Spinal cord (tissue), 10 donors: ENCODE data around the gene RAB3B. TPM values are rescaled to one million over a fixed set of nuclear protein-coding genes. Genes with fewer than 3 reads are reported as not detected.

Experiments
- DNase-seq, 6 donors: peaks; one replicate each; pipeline versions ENCODE4 v3.0.0 to v3.0.0-alpha.2; 2013 to 2015; ENCODE audit warnings: low spot score in 6 of 6, low read depth in 4 of 6
- H3K27ac ChIP-seq: one replicate; pipeline ENCODE4 v1.5.1; 2013; ENCODE audit warnings: low read depth, low read length, control low read depth
- H3K27me3 ChIP-seq: one replicate; pipeline ENCODE4 v1.6.1; 2013; ENCODE audit warnings: low read length; ENCODE audit not compliant: control insufficient read depth, insufficient read depth
- H3K36me3 ChIP-seq: one replicate; pipeline ENCODE4 v1.6.1; 2013; ENCODE audit warnings: low read length; ENCODE audit not compliant: control insufficient read depth, insufficient read depth
- H3K4me1 ChIP-seq: one replicate; pipeline ENCODE4 v1.6.1; 2013; ENCODE audit warnings: low read length; ENCODE audit not compliant: control insufficient read depth, insufficient read depth
- H3K4me3 ChIP-seq: one replicate; pipeline ENCODE4 v1.5.1; 2013; ENCODE audit warnings: low read depth, low read length, control low read depth
- H3K9me3 ChIP-seq: one replicate; pipeline ENCODE4 v1.6.1; 2013; ENCODE audit warnings: low read length; ENCODE audit not compliant: control insufficient read depth, insufficient read depth
- WGBS: methylation state at CpG from one replicate; pipeline ENCODE4 v1.1.5; 2013; ENCODE audit warnings: missing lambda C conversion rate; ENCODE audit not compliant: insufficient coverage; 5-methylcytosine and 5-hydroxymethylcytosine counted together
- polyA plus RNA-seq, 2 donors: library from polyadenylated mRNA; unstranded; fragments of 120-200 nt; gene quantifications; one replicate each; pipeline ENCODE4 v1.2.1, GENCODE V29; 2013; ENCODE audit not compliant: insufficient read length in 2 of 2
- small RNA-seq: library from RNA; depleted of rRNA; stranded (forward); fragments of <200 nt; gene quantifications from one replicate; pipeline ENCODE3, GENCODE V24; 2014; ENCODE audit warnings: low replicate concordance
- total RNA-seq, 2 donors: library from RNA; depleted of rRNA in 1 of 2; stranded (reverse); fragments of 120-200 nt in 1 of 2; fragments of >200 nt in 1 of 2; gene quantifications; one replicate each; pipeline versions ENCODE4 v1.2.3 to v1.2.4, GENCODE V29; 2013 to 2014
- donor health status: healthy.

The RAB3B gene
- total and polyA plus RNA-seq, 4 donors: 9.5 to 38.8 (median 34.0) TPM

- no peak overlapping the region for H3K27ac ChIP-seq
- H3K36me3 ChIP-seq: peaks cover 3% of the 10 kb centered on the region
- H3K4me3 ChIP-seq: no peak overlapping the region
- H3K4me1 ChIP-seq: no peaks in the 10 kb centered on the region
- H3K9me3 ChIP-seq: no peaks in the 10 kb centered on the region
- H3K27me3 ChIP-seq: no peaks in the 10 kb centered on the region
- 92% methylated on average over 2 of the region's 4 CpGs for WGBS
- no peak for DNase-seq
These were observed 122.8 kb downstream of the RAB3B start for GRCh38 chr1:51867479-51868232.

- Histone ChIP-seq H3K27ac (no peak overlapping the region), H3K4me3 (no peak overlapping the region), H3K9me3 (no peaks in the 10 kb centered on the region), H3K27me3 (no peaks in the 10 kb centered on the region), H3K4me1 (no peaks in the 10 kb centered on the region), H3K36me3 (no peaks in the 10 kb centered on the region)
- DNase-seq: no peak
- no CpG with 5 or more reads among the region's 2 CpGs for WGBS
These were observed 127.1 kb downstream of the RAB3B start for GRCh38 chr1:51863384-51863783.

DNA sequence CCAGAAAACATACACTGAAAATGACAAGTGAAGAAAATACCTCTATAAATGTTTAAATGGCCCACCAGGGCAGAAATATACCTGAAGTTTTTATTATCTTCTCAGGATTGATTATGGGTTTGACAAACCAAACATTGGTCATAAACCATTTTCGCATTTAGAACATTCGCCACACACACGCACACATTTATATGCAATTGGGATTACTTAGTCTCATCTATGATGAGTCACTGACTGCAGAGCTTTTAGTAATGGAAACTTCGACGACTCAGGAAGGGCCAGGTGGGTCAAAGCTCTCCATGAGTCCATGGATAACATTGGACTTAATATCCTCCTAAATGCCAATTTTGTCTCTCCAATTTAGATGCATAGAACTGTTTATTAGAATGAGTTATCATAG, 128.8 kb downstream of the RAB3B start:
- H3K4me3 ChIP-seq: no peak overlapping the region
- H3K27ac ChIP-seq: no peak overlapping the region
- WGBS: 75% methylated on average over 2 of the region's 5 CpGs
- H3K9me3 ChIP-seq: no peaks in the 10 kb centered on the region
- H3K36me3 ChIP-seq: no peaks in the 10 kb centered on the region
- H3K27me3 ChIP-seq: no peaks in the 10 kb centered on the region
- no peak for DNase-seq
- H3K4me1 ChIP-seq: no peaks in the 10 kb centered on the region

GRCh38 chr1:51859735-51860134, 130.8 kb downstream of the RAB3B start:
- H3K4me1 ChIP-seq: no peaks in the 10 kb centered on the region

DNA sequence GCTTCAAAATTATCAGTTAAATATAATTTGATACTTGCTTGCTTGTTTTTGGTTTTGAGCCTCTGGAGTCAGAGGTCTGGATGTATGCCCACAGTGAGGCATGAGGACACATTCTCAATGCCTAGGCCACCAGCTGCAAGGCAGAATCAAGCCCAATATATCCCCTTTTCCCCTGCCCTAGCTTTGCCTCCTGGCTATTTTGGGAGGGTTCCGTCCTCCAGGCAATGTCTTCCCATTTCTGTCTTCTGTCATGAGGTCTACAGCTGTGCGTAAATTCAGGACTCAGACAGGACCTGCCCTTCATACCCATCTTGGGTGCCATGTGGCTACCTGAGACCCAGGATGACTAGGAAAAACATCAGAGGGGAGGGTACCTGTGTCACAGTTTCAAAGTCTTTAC, 131.2 kb downstream of the RAB3B start:
- 100% methylated on average over 1 of the region's 2 CpGs for WGBS
- DNase-seq: no peak
- Histone ChIP-seq H3K36me3 (no peaks in the 10 kb centered on the region), H3K27me3 (no peaks in the 10 kb centered on the region), H3K4me1 (no peaks in the 10 kb centered on the region), H3K27ac (no peak overlapping the region), H3K4me3 (no peak overlapping the region), H3K9me3 (no peaks in the 10 kb centered on the region)

More at GRCh38 chr1:51859735-51860134, 130.8 kb downstream of the RAB3B start:
- Histone ChIP-seq H3K27ac (no peak overlapping the region), H3K36me3 (no peaks in the 10 kb centered on the region), H3K9me3 (no peaks in the 10 kb centered on the region), H3K4me3 (no peak overlapping the region), H3K27me3 (no peaks in the 10 kb centered on the region)
- no peak for DNase-seq
- WGBS: no CpG with 5 or more reads among the region's 2 CpGs

GRCh38 chr1:51858892-51859291, 131.6 kb downstream of the RAB3B start:
- Histone ChIP-seq H3K4me3 (no peak overlapping the region), H3K4me1 (no peaks in the 10 kb centered on the region), H3K9me3 (no peaks in the 10 kb centered on the region), H3K27ac (no peak overlapping the region), H3K36me3 (no peaks in the 10 kb centered on the region), H3K27me3 (no peaks in the 10 kb centered on the region)
- DNase-seq: no peak
- WGBS: no CpG with 5 or more reads among the region's 1 CpG

Small RNAs within 50 kb of the gene (small RNA-seq; reads per million reads assigned to genes)
- gene RN7SL290P (not detected), gene RNA5SP48 (0.10 reads per million)

Other genes starting within 250 kb of the RAB3B start
- gene NRDC, start 112.0 kb downstream of the RAB3B start, total RNA-seq: 10 to 100 TPM; 89.3 to 95.9 TPM
- 100 to 1,000 TPM; 123 to 146 TPM for gene NRDC, start 112.0 kb downstream of the RAB3B start, polyA plus RNA-seq
- gene KTI12, start 43.1 kb upstream of the RAB3B start, total RNA-seq: 1 to 10 TPM; 5.6 TPM
- 1 to 10 TPM; 6.5 to 7.0 TPM for gene KTI12, start 43.1 kb upstream of the RAB3B start, polyA plus RNA-seq
- 10 to 100 TPM; 22.4 to 48.0 TPM for gene TXNDC12, start 64.5 kb upstream of the RAB3B start, total RNA-seq
- 10 to 100 TPM; 57.7 to 59.8 TPM for gene TXNDC12, start 64.5 kb upstream of the RAB3B start, polyA plus RNA-seq
- gene BTF3L4, start 65.6 kb upstream of the RAB3B start, total RNA-seq: 10 to 100 TPM; 61.6 to 80.8 TPM
- 100 to 1,000 TPM in 1 of 2 donors, 10 to 100 TPM in 1; 88.8 to 106 TPM for gene BTF3L4, start 65.6 kb upstream of the RAB3B start, polyA plus RNA-seq
- 10 to 100 TPM; 46.7 to 96.7 TPM for gene ZFYVE9, start 151.4 kb upstream of the RAB3B start, total RNA-seq
- gene ZFYVE9, start 151.4 kb upstream of the RAB3B start, polyA plus RNA-seq: 10 to 100 TPM; 38.9 to 45.6 TPM